Activated CD4-positive, alpha-beta memory T cell treated with anti-CD3 and anti-CD28 coated beads for 36 hours (primary cell): ENCODE measurements around the gene LRRC45. TPM values are rescaled to one million over a fixed set of nuclear protein-coding genes. Genes with fewer than 3 reads are reported as not detected.
"Not testable (repeated sequence)": the region's sequence is repeated elsewhere in the genome, so short reads cannot be mapped to it uniquely, and the experiment has no call there.

Source experiments
- CTCF ChIA-PET: fragments of 350-600 bp; sonication (Branson Sonifier 250); formaldehyde crosslinking; loops from one replicate; lab custom pipeline; 2021; ENCODE audit warnings: antibody characterized with exemption, inconsistent platforms; lab: Charles Lee
- POLR2A ChIA-PET: fragments of 350-600 bp; sonication (Branson Sonifier 250); formaldehyde crosslinking; loops from one replicate; lab custom pipeline; 2021; ENCODE audit warnings: antibody characterized with exemption; lab: Charles Lee
- DNase-seq: peaks from one replicate; pipeline ENCODE4 v3.0.0-alpha.2; 2020
- H3K27ac Mint-ChIP-seq: one replicate; pipeline ENCODE4 v1.8.0; 2021; ENCODE audit warnings: mixed read lengths
- H3K27me3 Mint-ChIP-seq: one replicate; pipeline ENCODE4 v1.8.0; 2021; ENCODE audit warnings: mixed read lengths
- H3K36me3 Mint-ChIP-seq: one replicate; pipeline ENCODE4 v1.8.0; 2021; ENCODE audit warnings: mixed read lengths
- H3K4me1 Mint-ChIP-seq: one replicate; pipeline ENCODE4 v1.8.0; 2021; ENCODE audit warnings: low read depth, mixed read lengths
- H3K4me3 Mint-ChIP-seq: one replicate; pipeline ENCODE4 v1.8.0; 2021; ENCODE audit warnings: mild to moderate bottlenecking, mixed read lengths
- H3K9me3 Mint-ChIP-seq: one replicate; pipeline ENCODE4 v1.8.0; 2021; ENCODE audit warnings: mixed read lengths
- intact Hi-C: fragments of 100-400 bp; cut with micrococcal nuclease; formaldehyde crosslinking; loops from one replicate; pipeline ENCODE4 v1.15.1; 2023
- total RNA-seq, 2 experiments: library from RNA; stranded (reverse); gene quantifications; one replicate each; pipeline ENCODE4 v1.2.3, GENCODE V29; 2021

LRRC45 gene
- total RNA-seq: 10 to 100 TPM; 16.3 to 19.0 TPM

DNA sequence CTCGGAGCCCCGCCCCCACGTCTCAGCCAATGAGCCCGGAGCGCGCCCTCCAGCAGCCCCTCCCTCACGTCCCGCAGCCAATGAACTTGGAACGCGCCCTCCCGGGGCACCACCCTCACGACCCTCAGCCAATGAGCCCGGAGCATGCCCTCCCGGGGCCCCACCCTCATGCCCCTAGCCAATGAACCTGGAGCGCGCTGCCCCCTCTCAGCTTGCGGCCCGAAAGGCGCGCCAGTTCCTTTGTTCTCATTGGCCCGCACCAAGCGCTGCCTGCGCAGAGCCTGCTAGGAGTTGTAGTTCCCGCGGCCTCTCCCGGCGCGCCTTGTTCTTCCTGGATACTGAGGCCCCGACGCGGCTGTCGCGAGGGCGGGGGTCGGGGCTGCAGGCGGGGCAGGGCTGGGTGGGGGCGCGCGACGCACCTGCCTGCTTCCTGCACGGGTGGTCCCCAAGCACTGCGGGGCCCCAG lies at the start of gene LRRC45:
Gene LRRC45 (plus strand): TSS at position 325 of the 466 bp plus-strand sequence. CDS start 339 bp downstream, outside the sequence.
- intact Hi-C loops: loop anchor here (1.0 to 2.0 kb wide), 6 partner anchors 14 to 250 kb away; partner anchors contain the start of genes ASPSCR1, CSNK1D, DCXR and FASN
- Mint-ChIP-seq H3K36me3 (no peaks in the 10 kb centered on the region), H3K4me1 (peaks cover 24% of the 10 kb centered on the region), H3K9me3 (no peaks in the 10 kb centered on the region), H3K4me3 (peak within 1 kb of the TSS; percentile 84), H3K27ac (peak within 1 kb of the TSS; percentile 66), H3K27me3 (no peaks in the 10 kb centered on the region)
- ChIA-PET POLR2A (interaction anchor here (0.8 to 2.3 kb wide), 5 partner anchors 15 to 84 kb away, joined by 3 to 8 read pairs (median 5); partner anchors contain the start of genes ASPSCR1 and DCXR), CTCF (interaction anchor here (0.9 to 6.4 kb wide), 10 partner anchors 7 to 288 kb away, joined by 3 to 174 read pairs (median 4); partner anchors contain the start of genes DCXR, FASN, MAFG and NOTUM)
- DNase-seq: peak; percentile 100

- DNase-seq: no peak
- Mint-ChIP-seq H3K36me3 (no peaks in the 10 kb centered on the region), H3K4me1 (peaks cover 18% of the 10 kb centered on the region), H3K27me3 (no peaks in the 10 kb centered on the region), H3K4me3 (no peak overlapping the region), H3K9me3 (peaks cover 2% of the 10 kb centered on the region), H3K27ac (no peak overlapping the region)
- intact Hi-C loops: no loop called here
- POLR2A ChIA-PET: no interaction called here
- CTCF ChIA-PET: interaction anchor here (2.1 kb wide), 1 partner anchor 14 kb away, joined by 7 read pairs; no protein-coding TSS in a partner anchor
Measured at GRCh38 chr17:81973432-81973831, 49.7 kb upstream of the LRRC45 start.

DNA sequence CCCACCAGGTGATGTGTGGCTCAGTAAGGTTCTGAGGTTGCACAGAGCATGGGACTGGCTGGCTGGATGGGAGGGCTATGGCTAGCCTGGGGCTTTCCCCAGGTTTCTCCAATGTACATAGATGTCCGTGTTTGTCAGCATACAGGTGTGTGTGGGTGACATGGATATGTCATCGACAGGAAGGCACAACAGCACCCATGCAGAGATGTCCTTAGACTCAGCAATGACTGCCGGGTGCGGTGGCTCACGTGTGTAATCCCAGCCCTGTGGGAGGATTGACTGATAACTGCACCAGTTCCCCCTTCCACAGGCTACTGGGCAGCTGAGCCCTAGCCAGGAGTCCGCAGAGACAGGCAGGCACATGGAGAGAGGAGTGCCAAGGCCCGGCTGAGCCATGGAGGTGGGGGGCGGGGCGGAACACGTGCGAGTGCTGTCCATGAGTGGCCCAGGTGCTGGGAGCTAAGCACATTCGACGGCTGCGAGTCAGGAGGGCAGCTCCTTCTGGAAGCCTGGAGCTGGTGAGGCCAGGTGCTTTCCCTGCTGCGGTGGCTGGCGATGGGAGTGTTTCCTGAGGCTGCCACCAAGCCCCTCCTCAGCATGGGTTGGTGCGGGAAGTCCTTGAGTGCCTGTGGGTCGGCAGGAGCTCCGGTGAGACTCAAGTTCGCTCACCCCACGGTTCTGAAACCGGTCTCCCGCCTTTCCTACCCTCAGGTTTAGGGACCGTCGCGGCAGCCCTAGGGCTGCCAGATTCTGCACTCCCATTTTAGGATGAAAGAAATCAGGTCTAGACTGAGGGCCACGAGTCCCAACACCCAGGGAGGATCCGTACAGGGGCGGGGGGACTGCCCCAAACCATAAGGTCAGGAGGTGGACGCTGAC lies 46.5 kb upstream of the LRRC45 start:
- peaks cover 2% of the 10 kb centered on the region for H3K9me3 Mint-ChIP-seq
- H3K36me3 Mint-ChIP-seq: peaks cover 3% of the 10 kb centered on the region
- CTCF ChIA-PET: interaction anchor here (1.2 to 3.3 kb wide), 4 partner anchors 9 to 44 kb away, joined by 4 to 13 read pairs (median 8); no protein-coding TSS in a partner anchor
- peak overlapping the region; percentile 92 for H3K4me3 Mint-ChIP-seq
- peak; percentile 60 for DNase-seq
- peaks cover 33% of the 10 kb centered on the region for H3K4me1 Mint-ChIP-seq
- POLR2A ChIA-PET: interaction anchor here (0.5 to 1.8 kb wide), 5 partner anchors 9 to 121 kb away, joined by 3 to 8 read pairs (median 4); partner anchors contain the start of genes CENPX and FASN
- intact Hi-C loops: loop anchor here (1.0 to 5.0 kb wide), 7 partner anchors 8 to 121 kb away; partner anchors contain the start of genes ARHGDIA, FASN, LRRC45 and P4HB
- peak overlapping the region; percentile 92 for H3K27ac Mint-ChIP-seq
- no peaks in the 10 kb centered on the region for H3K27me3 Mint-ChIP-seq

- intact Hi-C loops: loop anchor here (1.0 to 5.0 kb wide), 7 partner anchors 9 to 120 kb away; partner anchors contain the start of genes ARHGDIA, FASN, LRRC45 and P4HB
- peaks cover 2% of the 10 kb centered on the region for H3K9me3 Mint-ChIP-seq
Measured at GRCh38 chr17:81977211-81977808, 45.8 kb upstream of the LRRC45 start, which contains the start of gene ASPSCR1. ASPSCR1 (plus strand) TSS chr17:81977629; CDS start chr17:81977647, 18 bp downstream.

DNA sequence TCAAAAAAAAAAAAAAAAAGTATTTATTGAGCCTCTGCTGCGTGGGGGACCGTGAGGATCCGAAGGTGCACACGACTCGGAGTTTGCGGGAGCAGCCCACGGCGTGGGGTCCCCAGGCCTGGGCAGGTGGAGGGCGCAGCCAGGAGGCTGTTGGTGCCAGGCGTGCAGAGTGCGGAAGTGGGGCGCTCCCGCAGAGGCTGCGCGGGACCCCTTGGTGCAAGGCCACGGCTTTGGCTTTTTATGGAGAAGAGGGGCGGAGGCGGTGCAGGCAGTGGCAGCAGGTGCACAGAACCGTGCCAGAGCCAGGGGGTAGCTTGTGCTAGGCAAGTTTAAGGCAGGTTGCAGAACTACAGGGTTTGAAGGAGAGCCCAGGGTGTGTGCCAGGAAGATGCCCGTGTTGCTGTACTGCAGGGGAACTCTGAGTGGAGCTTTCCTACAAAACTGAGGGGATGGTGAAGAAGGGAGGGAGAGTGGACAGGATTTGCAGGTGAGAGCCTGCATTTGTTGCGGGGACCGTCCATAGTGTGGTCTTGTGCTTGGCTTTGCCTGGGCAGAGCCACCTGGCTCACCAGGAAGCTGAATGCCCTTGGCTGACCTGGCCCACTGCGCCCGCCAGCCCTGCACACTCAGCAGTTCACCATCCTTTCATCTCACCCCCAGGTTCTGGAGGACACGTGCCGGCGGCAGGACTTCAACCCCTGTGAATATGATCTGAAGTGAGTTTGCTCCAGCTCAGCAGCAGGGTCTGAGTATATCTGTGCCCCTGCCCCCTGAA lies 44.4 kb upstream of the LRRC45 start:
- peak overlapping the region; percentile 57 for H3K4me3 Mint-ChIP-seq

More at GRCh38 chr17:81977211-81977808, 45.8 kb upstream of the LRRC45 start, which contains the start of gene ASPSCR1:
- H3K36me3 Mint-ChIP-seq: peaks cover 3% of the 10 kb centered on the region
- H3K27me3 Mint-ChIP-seq: no peaks in the 10 kb centered on the region
- CTCF ChIA-PET: interaction anchor here (1.2 to 3.3 kb wide), 3 partner anchors 10 to 43 kb away, joined by 4 to 13 read pairs (median 8); no protein-coding TSS in a partner anchor
- H3K4me1 Mint-ChIP-seq: peaks cover 33% of the 10 kb centered on the region
- peak; percentile 91 for DNase-seq
- H3K4me3 Mint-ChIP-seq: peak within 1 kb of the TSS; percentile 92
- H3K27ac Mint-ChIP-seq: peak within 1 kb of the TSS; percentile 92
- POLR2A ChIA-PET: interaction anchor here (0.7 to 1.8 kb wide), 4 partner anchors 10 to 121 kb away, joined by 4 to 8 read pairs (median 5); partner anchors contain the start of genes CENPX and FASN

GRCh38 chr17:81980122-81980521 lies 43.0 kb upstream of the LRRC45 start:
- Mint-ChIP-seq H3K36me3 (peaks cover 8% of the 10 kb centered on the region), H3K9me3 (no peaks in the 10 kb centered on the region), H3K27ac (no peak overlapping the region), H3K27me3 (no peaks in the 10 kb centered on the region), H3K4me3 (no peak overlapping the region), H3K4me1 (peaks cover 36% of the 10 kb centered on the region)
- intact Hi-C loops: no loop called here
- ChIA-PET POLR2A (interaction anchor here (1.4 kb wide), 1 partner anchor 13 kb away, joined by 3 read pairs; no protein-coding TSS in a partner anchor), CTCF (interaction anchor here (1.2 kb wide), 1 partner anchor 21 kb away, joined by 5 read pairs; no protein-coding TSS in a partner anchor)
- DNase-seq: no peak

More for the DNA sequence above, 44.4 kb upstream of the LRRC45 start:
- Mint-ChIP-seq H3K27ac (no peak overlapping the region), H3K4me1 (peaks cover 33% of the 10 kb centered on the region), H3K27me3 (no peaks in the 10 kb centered on the region), H3K9me3 (peaks cover 2% of the 10 kb centered on the region), H3K36me3 (peaks cover 5% of the 10 kb centered on the region)
- ChIA-PET POLR2A (interaction anchor here (0.6 to 1.4 kb wide), 3 partner anchors 11 to 161 kb away, joined by 3 to 4 read pairs (median 3); no protein-coding TSS in a partner anchor), CTCF (interaction anchor here (0.6 to 1.2 kb wide), 4 partner anchors 12 to 52 kb away, joined by 3 to 4 read pairs (median 3); no protein-coding TSS in a partner anchor)
- DNase-seq: no peak
- intact Hi-C loops: loop anchor here (5.0 kb wide), 2 partner anchors 106 to 119 kb away; partner anchors contain the start of genes ARHGDIA and FASN

GRCh38 chr17:81980707-81981343 lies 42.3 kb upstream of the LRRC45 start:
- Mint-ChIP-seq H3K36me3 (peaks cover 11% of the 10 kb centered on the region), H3K9me3 (no peaks in the 10 kb centered on the region), H3K4me3 (no peak overlapping the region), H3K4me1 (peaks cover 35% of the 10 kb centered on the region), H3K27me3 (no peaks in the 10 kb centered on the region), H3K27ac (no peak overlapping the region)
- intact Hi-C loops: no loop called here
- ChIA-PET CTCF (interaction anchor here (0.8 to 1.2 kb wide), 2 partner anchors 21 kb away, joined by 3 to 5 read pairs; no protein-coding TSS in a partner anchor), POLR2A (no interaction called here)
- DNase-seq: no peak

DNA sequence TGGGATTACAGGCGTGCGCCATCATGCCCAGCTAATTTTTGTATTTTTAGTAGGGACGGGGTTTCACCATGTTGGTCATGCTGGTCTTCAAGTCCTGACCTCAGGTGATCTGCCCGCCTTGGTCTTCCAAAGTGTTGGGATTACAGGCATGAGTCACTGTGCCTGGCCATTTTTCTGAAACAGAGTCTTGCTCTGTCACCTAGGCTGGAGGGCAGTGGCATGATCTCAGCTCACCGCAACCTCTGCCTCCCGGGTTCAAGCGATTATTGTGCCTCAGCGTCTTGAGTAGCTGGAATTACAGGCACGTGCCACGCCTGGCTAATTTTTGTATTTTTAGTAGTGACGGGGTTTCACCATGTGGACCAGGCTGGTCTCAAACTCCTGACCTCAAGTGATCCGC lies 41.6 kb upstream of the LRRC45 start:
- intact Hi-C loops, H3K9me3 Mint-ChIP-seq, DNase-seq, H3K4me3 Mint-ChIP-seq, H3K27me3 Mint-ChIP-seq, POLR2A ChIA-PET, H3K27ac Mint-ChIP-seq: not testable (repeated sequence)
- Mint-ChIP-seq H3K36me3 (peaks cover 13% of the 10 kb centered on the region), H3K4me1 (peaks cover 29% of the 10 kb centered on the region)
- CTCF ChIA-PET: interaction anchor here (0.8 kb wide), 1 partner anchor 22 kb away, joined by 3 read pairs; no protein-coding TSS in a partner anchor

DNA sequence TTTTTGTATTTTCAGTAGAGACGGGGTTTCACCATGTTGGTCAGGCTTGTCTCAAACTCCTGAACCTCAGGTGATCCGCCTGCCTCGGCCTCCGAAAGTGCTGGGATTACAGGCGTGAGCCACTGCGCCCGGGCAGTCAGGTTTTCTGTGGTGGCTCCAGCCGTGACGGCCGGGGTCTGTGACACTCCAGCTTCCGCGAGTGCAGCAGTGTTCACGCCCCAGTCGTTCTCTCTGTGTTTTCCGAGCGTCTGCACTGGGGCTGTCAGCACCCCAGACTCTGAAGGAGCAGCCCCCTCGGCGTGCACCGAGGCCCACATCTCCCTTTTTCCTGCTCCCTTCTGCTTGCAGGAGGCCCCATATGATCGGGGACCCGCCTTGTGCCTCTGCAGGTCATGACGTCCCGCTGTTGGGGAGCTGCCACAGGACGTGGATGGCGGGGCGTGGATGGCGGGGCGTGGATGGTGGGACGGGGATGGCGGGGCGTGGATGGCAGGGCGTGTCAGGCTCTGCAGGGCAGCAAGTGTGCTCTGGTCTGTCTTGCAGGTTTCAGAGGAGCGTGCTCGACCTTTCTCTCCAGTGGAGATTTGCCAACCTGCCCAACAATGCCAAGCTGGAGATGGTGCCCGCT lies 40.0 kb upstream of the LRRC45 start:
- intact Hi-C loops: no loop called here
- H3K4me1 Mint-ChIP-seq: peaks cover 25% of the 10 kb centered on the region
- no peaks in the 10 kb centered on the region for H3K9me3 Mint-ChIP-seq
- H3K27ac Mint-ChIP-seq: no peak overlapping the region
- POLR2A ChIA-PET: no interaction called here
- H3K4me3 Mint-ChIP-seq: no peak overlapping the region
- no peaks in the 10 kb centered on the region for H3K27me3 Mint-ChIP-seq
- CTCF ChIA-PET: interaction anchor here (1.2 to 1.7 kb wide), 2 partner anchors 24 to 37 kb away, joined by 3 to 5 read pairs; no protein-coding TSS in a partner anchor
- H3K36me3 Mint-ChIP-seq: peaks cover 16% of the 10 kb centered on the region
- DNase-seq: no peak
